ENCODE results near the gene ALG8. TPM values are rescaled to one million over a fixed set of nuclear protein-coding genes. Genes with fewer than 3 reads are reported as not detected.
"Not testable (repeated sequence)": the region's sequence is repeated elsewhere in the genome, so short reads cannot be mapped to it uniquely, and the experiment has no call there.

The ALG8 gene
- polyA plus RNA-seq, 1 donor (not counting 4 experiments of a cell fraction or from before 2014, with no cell fraction given): 71.8 TPM

DNA sequence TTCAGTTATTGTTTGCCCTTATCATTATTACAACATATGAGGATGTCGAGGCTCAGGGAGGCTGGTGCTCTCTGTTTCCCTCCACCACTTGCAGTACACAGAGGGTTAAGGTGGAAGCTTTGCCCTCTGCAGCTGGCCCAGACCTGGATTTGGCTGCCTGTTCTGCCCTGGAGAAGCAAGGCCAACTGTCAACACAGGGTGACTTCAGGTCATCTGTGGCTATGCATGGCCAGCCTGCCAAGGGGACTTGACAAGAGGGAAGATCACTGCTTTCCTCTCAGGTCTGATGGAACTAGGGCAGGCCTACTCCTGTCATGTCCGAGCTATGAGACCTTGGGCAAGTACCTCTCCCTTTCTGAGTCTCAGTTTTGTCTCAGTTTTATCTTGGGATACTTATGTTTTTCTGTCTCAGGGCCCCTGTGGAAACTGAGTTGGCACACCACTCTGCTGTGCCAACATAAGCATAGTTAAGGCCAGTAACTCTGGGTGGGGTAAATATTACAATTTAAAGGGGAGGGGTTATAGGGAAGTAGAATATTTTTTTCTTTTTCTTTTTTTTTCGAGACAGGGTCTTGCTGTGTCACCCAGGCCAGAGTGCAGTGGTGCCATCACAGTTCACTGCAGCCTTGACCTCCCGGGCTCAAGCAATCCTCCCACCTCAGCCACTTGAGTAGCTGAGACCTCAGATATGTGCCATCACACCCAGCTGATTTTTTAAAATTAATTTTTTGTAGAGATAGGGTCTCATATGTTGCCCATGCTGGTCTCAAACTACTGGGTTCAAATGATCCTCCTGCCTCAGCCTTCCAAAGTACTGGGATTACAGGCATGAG lies 78.1 kb downstream of the ALG8 start:
- Histone ChIP-seq H2AFZ (ENCODE audit: control insufficient read depth, low read length) (no peak overlapping the region), H3K4me3 (ENCODE audit: control insufficient read depth in 2 of 3, extremely low read depth in 1 of 3, insufficient read depth in 2 of 3, low read depth in 1 of 3, low read length in 3 of 3) (no peak overlapping the region), H3K9ac (ENCODE audit: control insufficient read depth, extremely low read depth, insufficient read depth, low read length) (no peak overlapping the region), H3K4me2 (ENCODE audit: control insufficient read depth, extremely low read depth, insufficient read depth, low read depth, low read length) (no peak overlapping the region), H3K79me2 (ENCODE audit: control insufficient read depth, insufficient read depth, low read length) (no peaks in the 10 kb centered on the region), H3K9me3 (ENCODE audit: control insufficient read depth, low read depth, low read length) (no peaks in the 10 kb centered on the region), H3K27me3 (ENCODE audit: control insufficient read depth, extremely low read depth, insufficient read depth, low read length) (no peaks in the 10 kb centered on the region), H4K20me1 (ENCODE audit: control insufficient read depth, extremely low read depth, insufficient read depth, low read length) (no peaks in the 10 kb centered on the region), H3K4me1 (ENCODE audit: control insufficient read depth, extremely low read depth, insufficient read depth, low read length) (no peaks in the 10 kb centered on the region), H3K36me3 (ENCODE audit: control insufficient read depth in 2 of 2, extremely low read depth in 1 of 2, insufficient read depth in 2 of 2, low read length in 2 of 2) (no peaks in the 10 kb centered on the region), H3K27ac (ENCODE audit: control insufficient read depth, insufficient read depth, low read length) (no peak overlapping the region), H3K9me1 (ENCODE audit: control insufficient read depth, extremely low read depth, insufficient read depth, low read length) (no peaks in the 10 kb centered on the region)
- no peak for DNase-seq (ENCODE audit: low read depth, low spot score)
- no peak for FAIRE-seq
- dilution Hi-C loops (cut with MboI; ENCODE audit: extremely low pct_ligation_motif_present, low sequenced_read_pairs): no loop called here
- TF ChIP-seq EZH2 (IDR thresholded peaks at IDR 0.05; ENCODE audit: low read length): no peak
- TF ChIP-seq, protein P1, sequence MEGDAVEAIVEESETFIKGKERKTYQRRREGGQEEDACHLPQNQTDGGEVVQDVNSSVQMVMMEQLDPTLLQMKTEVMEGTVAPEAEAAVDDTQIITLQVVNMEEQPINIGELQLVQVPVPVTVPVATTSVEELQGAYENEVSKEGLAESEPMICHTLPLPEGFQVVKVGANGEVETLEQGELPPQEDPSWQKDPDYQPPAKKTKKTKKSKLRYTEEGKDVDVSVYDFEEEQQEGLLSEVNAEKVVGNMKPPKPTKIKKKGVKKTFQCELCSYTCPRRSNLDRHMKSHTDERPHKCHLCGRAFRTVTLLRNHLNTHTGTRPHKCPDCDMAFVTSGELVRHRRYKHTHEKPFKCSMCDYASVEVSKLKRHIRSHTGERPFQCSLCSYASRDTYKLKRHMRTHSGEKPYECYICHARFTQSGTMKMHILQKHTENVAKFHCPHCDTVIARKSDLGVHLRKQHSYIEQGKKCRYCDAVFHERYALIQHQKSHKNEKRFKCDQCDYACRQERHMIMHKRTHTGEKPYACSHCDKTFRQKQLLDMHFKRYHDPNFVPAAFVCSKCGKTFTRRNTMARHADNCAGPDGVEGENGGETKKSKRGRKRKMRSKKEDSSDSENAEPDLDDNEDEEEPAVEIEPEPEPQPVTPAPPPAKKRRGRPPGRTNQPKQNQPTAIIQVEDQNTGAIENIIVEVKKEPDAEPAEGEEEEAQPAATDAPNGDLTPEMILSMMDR (optimal IDR thresholded peaks at IDR 0.05 in 1 of 3, IDR thresholded peaks at IDR 0.05 in 1 of 3, conservative IDR thresholded peaks at IDR 0.05 in 1 of 3; ENCODE audit: extremely low read depth in 1 of 3, insufficient read depth in 2 of 3, low read length in 3 of 3): no peak

DNA sequence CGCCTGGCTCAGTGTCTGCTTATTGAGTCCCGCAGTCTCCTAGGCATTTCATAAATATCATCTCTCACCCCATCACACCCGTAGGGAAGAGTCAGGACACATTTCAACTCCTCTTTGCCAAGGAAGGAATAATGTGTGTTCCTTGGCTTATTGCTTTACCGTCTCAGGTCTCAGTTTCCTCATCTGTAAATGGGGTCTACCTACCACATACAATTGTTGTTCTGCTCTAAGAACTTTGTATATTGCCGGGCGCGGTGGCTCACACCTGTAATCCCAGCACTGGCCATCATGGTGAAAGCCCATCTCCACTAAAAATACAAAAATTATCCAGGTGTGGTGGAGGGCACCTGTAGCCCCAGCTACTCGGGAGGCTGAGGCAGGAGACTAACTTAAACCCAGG lies 78.9 kb downstream of the ALG8 start:
- H3K4me1 ChIP-seq (ENCODE audit: control insufficient read depth, extremely low read depth, insufficient read depth, low read length): no peaks in the 10 kb centered on the region
- FAIRE-seq: no peak
- no peak overlapping the region for H3K4me2 ChIP-seq (ENCODE audit: control insufficient read depth, extremely low read depth, insufficient read depth, low read depth, low read length)
- H4K20me1 ChIP-seq (ENCODE audit: control insufficient read depth, extremely low read depth, insufficient read depth, low read length): no peaks in the 10 kb centered on the region
- H3K36me3 ChIP-seq (ENCODE audit: control insufficient read depth in 2 of 2, extremely low read depth in 1 of 2, insufficient read depth in 2 of 2, low read length in 2 of 2): no peaks in the 10 kb centered on the region
- no peak overlapping the region for H3K9ac ChIP-seq (ENCODE audit: control insufficient read depth, extremely low read depth, insufficient read depth, low read length)
- no peaks in the 10 kb centered on the region for H3K9me3 ChIP-seq (ENCODE audit: control insufficient read depth, low read depth, low read length)
- H3K4me3 ChIP-seq (ENCODE audit: control insufficient read depth in 2 of 3, extremely low read depth in 1 of 3, insufficient read depth in 2 of 3, low read depth in 1 of 3, low read length in 3 of 3): no peak overlapping the region
- H3K27me3 ChIP-seq (ENCODE audit: control insufficient read depth, extremely low read depth, insufficient read depth, low read length): no peaks in the 10 kb centered on the region
- no peak overlapping the region for H3K27ac ChIP-seq (ENCODE audit: control insufficient read depth, insufficient read depth, low read length)
- H3K9me1 ChIP-seq (ENCODE audit: control insufficient read depth, extremely low read depth, insufficient read depth, low read length): no peaks in the 10 kb centered on the region
- no peak for DNase-seq (ENCODE audit: low read depth, low spot score)
- dilution Hi-C loops (cut with MboI; ENCODE audit: extremely low pct_ligation_motif_present, low sequenced_read_pairs): no loop called here
- TF ChIP-seq EZH2 (IDR thresholded peaks at IDR 0.05; ENCODE audit: low read length): no peak
- TF ChIP-seq, protein P1 (optimal IDR thresholded peaks at IDR 0.05 in 1 of 3, IDR thresholded peaks at IDR 0.05 in 1 of 3, conservative IDR thresholded peaks at IDR 0.05 in 1 of 3; ENCODE audit: extremely low read depth in 1 of 3, insufficient read depth in 2 of 3, low read length in 3 of 3): no peak
- H2AFZ ChIP-seq (ENCODE audit: control insufficient read depth, low read length): no peak overlapping the region
- no peaks in the 10 kb centered on the region for H3K79me2 ChIP-seq (ENCODE audit: control insufficient read depth, insufficient read depth, low read length)

DNA sequence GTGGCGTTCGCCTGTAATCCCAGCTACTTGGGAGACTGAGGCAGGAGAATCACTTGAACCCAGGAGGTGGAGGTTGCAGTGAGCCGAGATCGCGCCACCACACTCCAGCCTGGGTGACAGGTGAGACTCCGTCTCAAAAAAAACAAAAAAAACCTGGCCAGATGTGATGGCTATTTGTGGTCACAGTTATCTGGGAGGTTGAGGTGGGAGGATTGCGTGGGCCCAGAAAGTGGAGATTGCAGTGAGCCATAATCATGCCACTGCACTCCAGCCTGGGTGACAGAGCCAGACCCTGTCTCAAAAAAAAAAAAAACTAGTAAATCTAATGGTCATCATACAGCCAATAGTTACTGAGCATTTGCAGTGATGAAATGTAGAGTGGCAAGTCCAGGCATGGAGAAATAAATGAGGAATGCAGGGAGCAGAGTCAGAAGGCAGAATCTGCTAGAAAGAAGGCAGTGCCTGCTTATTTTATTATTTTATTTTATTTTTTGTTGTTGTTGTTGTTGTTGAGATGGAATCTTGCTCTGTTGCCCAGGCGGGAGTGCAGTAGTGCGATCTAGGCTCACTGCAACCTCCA lies 79.6 kb downstream of the ALG8 start:
- H3K27me3 ChIP-seq (ENCODE audit: control insufficient read depth, extremely low read depth, insufficient read depth, low read length); H3K79me2 ChIP-seq (ENCODE audit: control insufficient read depth, insufficient read depth, low read length); H3K9ac ChIP-seq (ENCODE audit: control insufficient read depth, extremely low read depth, insufficient read depth, low read length); dilution Hi-C loops (cut with MboI; ENCODE audit: extremely low pct_ligation_motif_present, low sequenced_read_pairs); H4K20me1 ChIP-seq (ENCODE audit: control insufficient read depth, extremely low read depth, insufficient read depth, low read length); H3K9me1 ChIP-seq (ENCODE audit: control insufficient read depth, extremely low read depth, insufficient read depth, low read length); H2AFZ ChIP-seq (ENCODE audit: control insufficient read depth, low read length); H3K36me3 ChIP-seq (ENCODE audit: control insufficient read depth in 2 of 2, extremely low read depth in 1 of 2, insufficient read depth in 2 of 2, low read length in 2 of 2); H3K9me3 ChIP-seq (ENCODE audit: control insufficient read depth, low read depth, low read length); H3K4me1 ChIP-seq (ENCODE audit: control insufficient read depth, extremely low read depth, insufficient read depth, low read length); H3K27ac ChIP-seq (ENCODE audit: control insufficient read depth, insufficient read depth, low read length); H3K4me3 ChIP-seq (ENCODE audit: control insufficient read depth in 2 of 3, extremely low read depth in 1 of 3, insufficient read depth in 2 of 3, low read depth in 1 of 3, low read length in 3 of 3); FAIRE-seq; DNase-seq (ENCODE audit: low read depth, low spot score); H3K4me2 ChIP-seq (ENCODE audit: control insufficient read depth, extremely low read depth, insufficient read depth, low read depth, low read length): not testable (repeated sequence)

Measured in keratinocyte (primary cell).